NCI-H82 treated with DMSO at 0.1 percent for 48 hours (cell line): ENCODE data around the gene FLT3.
A peak's percentile ranks its signal among the peaks of the same experiment; 100 is the strongest.
"Not testable (repeated sequence)": the region's sequence is repeated elsewhere in the genome, so short reads cannot be mapped to it uniquely, and the experiment has no call there.

Source experiments
- DNase-seq: peaks from one replicate; lab custom pipeline; 2025; ENCODE audit not compliant: unreplicated experiment; lab: John Stamatoyannopoulos, UW

FLT3 gene

DNA sequence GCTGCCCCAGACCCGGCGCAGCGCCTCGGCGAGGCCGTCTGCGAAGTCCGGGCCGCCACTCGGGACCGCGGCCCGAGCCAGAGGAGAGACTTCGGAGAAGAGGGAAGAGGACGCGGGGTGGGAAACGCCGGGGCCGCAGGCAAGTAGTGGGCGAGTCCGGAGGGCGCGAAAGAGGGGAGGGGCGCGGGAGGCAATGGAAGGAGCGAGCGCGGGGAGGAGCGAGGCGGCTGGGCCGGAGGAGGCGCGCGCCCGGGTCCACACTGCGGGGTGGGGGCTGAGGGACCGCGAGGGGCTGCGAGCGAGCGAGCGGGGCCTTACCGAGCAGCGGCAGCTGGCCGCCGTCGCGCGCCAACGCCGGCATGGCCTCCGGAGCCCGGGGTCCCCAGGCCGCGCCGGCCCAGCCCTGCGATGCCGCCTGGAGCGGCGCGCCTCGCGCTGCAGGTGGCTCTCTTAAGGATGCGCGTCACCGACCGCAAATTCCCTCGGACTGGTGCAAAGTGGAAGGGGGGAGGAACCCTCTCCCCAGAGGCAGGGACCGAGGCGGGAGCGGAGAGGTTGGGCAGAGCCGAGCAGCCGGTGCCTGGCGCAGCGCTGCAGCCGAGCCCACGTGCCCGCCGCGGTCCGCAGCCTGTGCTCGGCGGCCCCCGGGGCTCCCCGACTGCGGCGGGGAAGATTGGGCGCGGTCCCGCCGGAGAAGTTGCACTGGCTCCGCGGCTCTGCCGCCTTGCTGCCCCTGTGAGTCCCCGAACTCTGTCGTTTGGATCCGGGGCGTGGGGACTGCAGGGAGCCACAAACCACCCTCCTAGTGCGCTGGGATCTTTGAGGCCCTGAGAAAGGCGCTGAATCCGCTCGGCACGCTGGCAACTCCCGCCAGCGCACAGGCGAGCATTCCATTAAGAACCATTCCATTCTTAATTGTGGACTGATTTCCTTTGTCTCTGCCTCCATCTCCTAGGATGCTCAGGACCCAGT is at the start of gene FLT3:
Gene FLT3 (minus strand): TSS at position 427 of the 972 bp plus-strand sequence. CDS start 66 bp downstream, at position 361.
- no peak for DNase-seq

DNA sequence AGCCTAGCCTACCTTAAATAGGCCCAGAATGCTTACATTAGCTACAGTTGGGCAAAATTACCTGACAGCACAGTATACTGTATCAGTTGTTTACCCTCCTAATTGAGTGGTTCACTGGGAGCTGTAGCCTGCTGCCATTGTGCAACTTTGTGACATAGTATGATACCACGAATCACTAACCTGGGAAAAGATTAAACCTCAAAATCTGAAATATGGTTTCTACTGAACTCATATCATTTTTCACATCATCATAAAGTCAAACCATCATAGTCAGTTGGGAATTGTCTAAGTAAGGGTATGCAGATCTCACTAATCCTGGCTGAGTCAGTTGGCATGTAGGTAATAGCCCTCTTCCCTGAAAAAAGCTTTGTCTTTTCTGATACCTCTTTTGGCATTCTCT is 47.1 kb upstream of the FLT3 start:
- DNase-seq, result no peak

DNA sequence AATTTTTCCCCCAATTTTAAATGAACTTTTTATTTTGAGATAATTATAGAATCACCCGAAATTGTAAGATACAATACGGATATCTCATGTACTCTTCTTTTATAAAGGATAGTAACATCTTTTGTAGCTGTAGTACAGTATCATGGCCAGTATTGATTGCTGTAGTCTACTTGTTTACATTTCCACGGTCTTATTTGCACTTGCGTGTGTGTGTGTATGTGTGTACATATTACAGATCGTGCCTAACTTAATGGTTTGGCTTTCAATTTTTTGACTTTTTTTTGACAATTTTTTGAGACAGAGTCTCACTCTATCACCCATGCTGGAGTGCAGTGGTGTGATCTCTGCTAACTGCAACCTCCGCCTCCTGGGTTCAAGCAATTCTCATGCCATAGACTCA is 44.7 kb upstream of the FLT3 start:
- DNase-seq, result no peak

- DNase-seq, result not testable (repeated sequence)
Observed at GRCh38 chr13:28141542-28141941, 41.2 kb upstream of the FLT3 start.

DNA sequence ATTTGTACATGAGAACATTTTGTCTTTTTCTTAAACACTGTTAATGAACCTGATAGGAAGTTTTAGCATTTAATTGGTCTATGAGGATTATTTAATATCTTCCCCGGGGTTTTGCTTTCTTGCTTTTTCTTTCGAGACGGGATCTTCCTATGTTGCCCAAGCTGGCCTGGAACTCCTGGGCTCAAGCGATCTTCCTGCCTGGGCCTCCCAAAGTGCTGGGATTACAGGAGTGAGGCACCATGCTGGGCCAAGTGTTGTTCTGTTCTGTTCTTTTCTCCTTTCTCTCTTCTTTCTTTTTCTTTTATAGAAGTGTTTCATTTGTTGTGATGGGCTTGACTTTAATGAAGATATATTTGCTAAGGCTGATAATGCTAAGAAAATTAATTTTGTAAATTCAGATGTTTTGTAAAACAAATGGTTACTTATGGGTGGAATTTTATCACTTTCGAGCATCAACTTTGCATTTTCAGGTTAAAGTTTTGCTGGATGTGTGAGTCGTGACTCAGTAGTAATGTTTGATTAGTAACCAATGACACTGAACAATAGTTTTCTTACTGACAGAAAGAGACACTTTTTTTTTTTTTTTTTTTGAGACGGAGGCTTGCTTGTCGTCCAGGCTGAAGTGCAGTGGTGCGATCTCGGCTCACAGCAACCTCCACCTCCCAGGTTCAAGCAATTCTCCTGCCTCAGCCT is 40.2 kb upstream of the FLT3 start:
- no peak for DNase-seq

- DNase-seq, result peak; percentile 52
Observed at GRCh38 chr13:28138756-28139470, 38.5 kb upstream of the FLT3 start.

DNA sequence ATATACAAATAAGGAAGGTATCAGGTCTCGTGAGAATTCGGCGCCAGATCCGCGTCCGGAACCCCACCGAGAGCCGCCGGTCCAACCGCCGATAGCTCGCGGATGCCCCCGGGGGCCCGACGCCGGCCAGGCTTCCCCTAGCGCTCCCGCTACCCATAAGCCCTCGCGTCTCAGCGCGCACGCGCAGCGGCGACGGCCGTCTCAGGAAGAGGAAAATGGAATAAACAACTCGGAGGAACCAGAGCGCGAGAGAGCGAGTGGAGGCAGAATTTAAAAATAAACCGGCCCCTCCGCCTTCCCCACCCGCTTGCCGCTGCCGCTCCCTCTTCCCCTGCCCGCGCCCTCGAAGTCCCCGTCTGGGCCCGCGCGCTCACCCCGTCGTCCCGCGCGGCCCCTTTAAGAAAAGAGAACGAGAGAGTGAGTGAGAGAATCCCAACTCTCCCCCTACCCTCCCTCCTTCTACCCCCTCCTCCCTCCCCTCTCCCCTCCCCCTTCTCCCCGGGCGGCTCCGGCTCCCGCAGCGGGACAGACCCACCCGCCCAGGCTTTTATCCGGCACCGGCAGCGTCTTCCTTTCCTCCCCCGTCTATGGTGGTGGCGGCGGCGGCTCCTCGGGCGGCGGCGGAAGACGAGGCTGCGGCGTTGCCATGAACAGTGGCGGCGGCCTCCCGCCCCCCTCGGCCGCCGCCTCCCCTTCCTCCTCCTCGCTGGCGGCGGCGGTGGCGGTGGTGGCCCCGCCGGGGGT is 37.8 kb upstream of the FLT3 start, which contains the start of gene PAN3:
Gene PAN3 (plus strand): TSS at position 534 of the 744 bp plus-strand sequence. CDS start 113 bp downstream, at position 647.
- peak; percentile 68 for DNase-seq

GRCh38 chr13:28137596-28137995 is 37.2 kb upstream of the FLT3 start:
- no peak for DNase-seq

GRCh38 chr13:28136916-28137315 is 36.5 kb upstream of the FLT3 start:
- DNase-seq, result no peak

- DNase-seq, result no peak
Observed at GRCh38 chr13:28131646-28132045, 31.3 kb upstream of the FLT3 start.

- DNase-seq, result no peak
Observed at GRCh38 chr13:28129911-28130693, 29.7 kb upstream of the FLT3 start.

DNA sequence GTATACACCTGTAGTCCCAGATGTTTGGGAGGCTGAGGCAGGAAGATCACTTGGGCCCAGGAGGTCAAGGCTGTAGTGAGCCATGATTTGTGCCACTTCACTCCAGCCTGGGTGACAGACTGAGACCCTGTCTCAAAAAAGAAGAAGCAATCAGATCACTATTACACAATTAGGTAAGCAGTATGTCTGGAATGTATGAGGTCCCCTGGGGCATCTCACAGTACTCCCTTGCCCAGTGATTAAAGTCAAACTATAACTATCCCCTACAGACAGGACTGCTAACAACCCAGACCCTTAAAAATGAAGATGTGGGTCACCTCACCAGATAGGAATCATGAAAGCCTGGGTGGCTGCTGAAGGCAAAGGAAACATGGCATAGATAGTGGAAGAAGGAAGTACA is 28.6 kb upstream of the FLT3 start:
- no peak for DNase-seq

DNA sequence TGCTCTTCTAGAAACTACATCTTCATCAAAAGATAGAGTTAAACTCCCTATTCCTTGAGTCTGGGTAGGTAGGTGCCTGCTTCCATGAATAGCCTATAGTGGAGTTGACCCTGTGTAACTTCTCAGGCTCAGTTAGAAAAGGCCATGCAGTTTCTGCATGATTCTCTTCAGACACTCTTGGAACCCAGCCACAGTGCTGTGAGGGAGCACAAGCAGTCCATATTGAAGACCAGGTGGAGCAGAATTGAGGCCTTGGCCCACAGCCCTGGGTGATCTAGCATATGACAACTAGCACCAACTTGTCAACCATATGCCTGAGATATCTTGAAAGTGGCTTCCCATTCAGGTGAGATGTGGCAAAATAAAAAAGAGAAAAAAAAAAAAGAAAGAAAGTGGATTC is 27.7 kb upstream of the FLT3 start:
- DNase-seq, result no peak

DNA sequence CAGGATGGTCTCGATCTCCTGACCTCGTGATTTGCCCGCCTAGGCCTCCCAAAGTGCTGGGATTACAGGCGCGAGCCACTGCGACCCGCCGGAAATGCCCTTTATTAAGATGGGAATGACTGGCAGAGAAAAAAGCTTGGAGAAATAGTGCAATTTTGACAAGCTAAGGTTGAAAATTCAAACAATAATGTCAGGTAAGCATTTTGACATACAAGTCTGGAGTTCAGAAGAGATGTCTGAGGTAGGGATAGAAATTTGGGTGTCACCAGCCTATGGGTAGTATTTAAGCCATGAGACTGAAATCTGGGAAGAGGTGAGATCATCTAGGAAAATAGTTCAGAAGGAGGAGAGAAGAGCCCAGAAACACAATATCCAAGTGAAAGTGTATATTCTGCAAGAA is 20.8 kb upstream of the FLT3 start:
- no peak for DNase-seq

DNA sequence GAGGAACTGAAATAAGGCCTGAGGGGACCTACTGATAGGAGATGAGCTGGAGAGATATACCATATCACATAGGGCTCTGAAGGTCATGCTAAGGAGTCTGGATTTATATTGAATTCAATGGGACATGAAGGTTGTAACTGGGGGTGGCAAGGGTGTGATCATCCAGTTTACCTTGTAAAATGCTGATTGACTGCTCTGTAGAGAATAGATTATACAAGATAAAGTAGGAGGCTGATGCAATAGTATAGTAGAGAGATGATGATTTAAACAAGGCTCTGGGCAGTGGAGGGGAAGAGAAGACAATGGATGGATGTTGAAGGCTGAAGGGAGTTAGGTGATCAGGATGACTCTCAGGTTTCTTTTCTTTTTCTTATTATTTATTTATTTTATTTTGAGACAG is 19.9 kb upstream of the FLT3 start:
- no peak for DNase-seq

- DNase-seq, result no peak
Observed at GRCh38 chr13:28117689-28118377, 17.5 kb upstream of the FLT3 start.

GRCh38 chr13:28116736-28117135 is 16.4 kb upstream of the FLT3 start:
- no peak for DNase-seq

GRCh38 chr13:28110414-28110813 is 10.0 kb upstream of the FLT3 start:
- DNase-seq, result no peak

GRCh38 chr13:28106976-28107375 is 6.6 kb upstream of the FLT3 start:
- DNase-seq, result no peak
